GM12878 (cell line): ENCODE measurements around the gene SP2.
A peak's percentile ranks its signal among the peaks of the same experiment; 100 is the strongest.

Experiments
- ATF7 ChIP-seq: fragments of 450-650 bp; IDR thresholded peaks from 2 replicates; pipeline ENCODE4 v1.6.1; 2016; ENCODE audit warnings: low read depth, mild to moderate bottlenecking
- CEBPB ChIP-seq, 2 experiments: fragments of 150-350 bp in 1 of 2; IDR thresholded peaks; 2 replicates each; pipeline ENCODE4 v1.6.1; 2012 to 2014; ENCODE audit warnings: low read depth in 2 of 2, low read length in 2 of 2, borderline replicate concordance in 1 of 2, inconsistent platforms in 1 of 2
- GABPA ChIP-seq: IDR thresholded peaks from 2 replicates; pipeline ENCODE4 v1.6.1; 2014; ENCODE audit warnings: antibody characterized with exemption, low read depth, mild to moderate bottlenecking, inconsistent platforms
- HDAC6 ChIP-seq: fragments of 200-600 bp; sonication (generic); IDR thresholded peaks from one replicate; pipeline ENCODE4 v1.8.0; 2017; ENCODE audit warnings: antibody characterized with exemption; ENCODE audit not compliant: unreplicated experiment
- JUND ChIP-seq: IDR thresholded peaks from 2 replicates; pipeline ENCODE4 v1.6.1; 2012; ENCODE audit warnings: low read depth, mild to moderate bottlenecking, low read length, improper control_type of control experiment, moderate library complexity
- KDM1A ChIP-seq: fragments of 200-600 bp; sonication (generic); IDR thresholded peaks from 2 replicates; pipeline ENCODE4 v1.6.1; 2016; ENCODE audit warnings: borderline replicate concordance
- KLF5 ChIP-seq: fragments of 450-650 bp; IDR thresholded peaks from 2 replicates; pipeline ENCODE4 v1.6.1; 2014; ENCODE audit warnings: mild to moderate bottlenecking; ENCODE audit not compliant: partially characterized antibody
- NRF1 ChIP-seq: conservative IDR thresholded peaks from 2 replicates; pipeline ENCODE4 v1.6.1; 2011; ENCODE audit warnings: mild to moderate bottlenecking, low read depth, low read length, improper control_type of control experiment
- POLR2A ChIP-seq: IDR thresholded peaks from 2 replicates; pipeline ENCODE4 v1.6.1; 2011; ENCODE audit warnings: low read depth, mild to moderate bottlenecking, low read length
- POLR2AphosphoS5 ChIP-seq: IDR thresholded peaks from 2 replicates; pipeline ENCODE4 v1.6.1; 2011; ENCODE audit warnings: mild to moderate bottlenecking, low read length, inconsistent platforms
- RAD21 ChIP-seq: IDR thresholded peaks from 2 replicates; pipeline ENCODE4 v1.6.1; 2011; ENCODE audit warnings: mild to moderate bottlenecking, low read depth, low read length, moderate library complexity; ENCODE audit not compliant: insufficient read depth
- TF ChIP-seq, protein P1 (sequence below): fragments of 450-650 bp; IDR thresholded peaks from 2 replicates; pipeline ENCODE4 v1.6.1; 2017; ENCODE audit warnings: mild to moderate bottlenecking
- TF ChIP-seq, protein P2 (sequence below): IDR thresholded peaks from 2 replicates; pipeline ENCODE4 v1.6.1; 2011; ENCODE audit warnings: low read depth, low read length, improper control_type of control experiment, borderline replicate concordance
- TF ChIP-seq, protein P3 (sequence below), 3 experiments: IDR thresholded peaks in 2 of 3; conservative IDR thresholded peaks in 1 of 3; 2 replicates each; pipeline ENCODE4 v1.5.1; 2011; ENCODE audit warnings: low read depth in 3 of 3, low read length in 3 of 3, mild to moderate bottlenecking in 3 of 3, control low read depth in 2 of 3, moderate library complexity in 2 of 3, inconsistent platforms in 1 of 3, mixed read lengths in 1 of 3; ENCODE audit not compliant: control insufficient read depth in 2 of 3, insufficient read depth in 1 of 3; ENCODE audit errors: extremely low read depth in 1 of 3

DNA sequence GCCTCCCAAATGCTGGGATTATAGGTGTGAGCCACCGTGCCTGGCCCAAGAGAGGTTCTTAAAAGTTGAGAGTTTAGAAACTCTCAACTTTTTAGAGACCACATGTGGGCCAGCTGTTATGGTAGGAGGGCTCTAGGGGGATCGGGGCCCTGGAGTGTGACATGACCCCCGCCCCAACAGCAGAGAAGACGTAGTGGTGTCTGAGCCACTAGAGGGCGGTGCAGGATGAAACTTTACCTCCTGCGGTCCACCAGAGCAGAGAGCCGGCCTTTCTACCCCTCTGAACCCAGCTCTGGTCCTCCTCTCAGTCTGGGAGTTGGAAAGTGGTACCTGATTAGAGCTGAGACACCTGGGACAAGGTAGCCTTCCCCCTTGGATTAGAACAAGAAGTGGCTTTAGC is 82.3 kb downstream of the SP2 start:
- no peak for TF ChIP-seq NRF1
- TF ChIP-seq, protein P1, sequence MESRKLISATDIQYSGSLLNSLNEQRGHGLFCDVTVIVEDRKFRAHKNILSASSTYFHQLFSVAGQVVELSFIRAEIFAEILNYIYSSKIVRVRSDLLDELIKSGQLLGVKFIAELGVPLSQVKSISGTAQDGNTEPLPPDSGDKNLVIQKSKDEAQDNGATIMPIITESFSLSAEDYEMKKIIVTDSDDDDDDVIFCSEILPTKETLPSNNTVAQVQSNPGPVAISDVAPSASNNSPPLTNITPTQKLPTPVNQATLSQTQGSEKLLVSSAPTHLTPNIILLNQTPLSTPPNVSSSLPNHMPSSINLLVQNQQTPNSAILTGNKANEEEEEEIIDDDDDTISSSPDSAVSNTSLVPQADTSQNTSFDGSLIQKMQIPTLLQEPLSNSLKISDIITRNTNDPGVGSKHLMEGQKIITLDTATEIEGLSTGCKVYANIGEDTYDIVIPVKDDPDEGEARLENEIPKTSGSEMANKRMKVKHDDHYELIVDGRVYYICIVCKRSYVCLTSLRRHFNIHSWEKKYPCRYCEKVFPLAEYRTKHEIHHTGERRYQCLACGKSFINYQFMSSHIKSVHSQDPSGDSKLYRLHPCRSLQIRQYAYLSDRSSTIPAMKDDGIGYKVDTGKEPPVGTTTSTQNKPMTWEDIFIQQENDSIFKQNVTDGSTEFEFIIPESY: no peak
- TF ChIP-seq JUND: no peak
- TF ChIP-seq, protein P2, sequence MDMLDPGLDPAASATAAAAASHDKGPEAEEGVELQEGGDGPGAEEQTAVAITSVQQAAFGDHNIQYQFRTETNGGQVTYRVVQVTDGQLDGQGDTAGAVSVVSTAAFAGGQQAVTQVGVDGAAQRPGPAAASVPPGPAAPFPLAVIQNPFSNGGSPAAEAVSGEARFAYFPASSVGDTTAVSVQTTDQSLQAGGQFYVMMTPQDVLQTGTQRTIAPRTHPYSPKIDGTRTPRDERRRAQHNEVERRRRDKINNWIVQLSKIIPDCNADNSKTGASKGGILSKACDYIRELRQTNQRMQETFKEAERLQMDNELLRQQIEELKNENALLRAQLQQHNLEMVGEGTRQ: no peak
- TF ChIP-seq HDAC6: no peak
- no peak for TF ChIP-seq KLF5
- no peak for TF ChIP-seq CEBPB (IDR thresholded peaks at IDR 0.05; ENCODE audit: borderline replicate concordance in 1 of 2, low read depth in 2 of 2, low read length in 2 of 2)
- TF ChIP-seq, protein P3, sequence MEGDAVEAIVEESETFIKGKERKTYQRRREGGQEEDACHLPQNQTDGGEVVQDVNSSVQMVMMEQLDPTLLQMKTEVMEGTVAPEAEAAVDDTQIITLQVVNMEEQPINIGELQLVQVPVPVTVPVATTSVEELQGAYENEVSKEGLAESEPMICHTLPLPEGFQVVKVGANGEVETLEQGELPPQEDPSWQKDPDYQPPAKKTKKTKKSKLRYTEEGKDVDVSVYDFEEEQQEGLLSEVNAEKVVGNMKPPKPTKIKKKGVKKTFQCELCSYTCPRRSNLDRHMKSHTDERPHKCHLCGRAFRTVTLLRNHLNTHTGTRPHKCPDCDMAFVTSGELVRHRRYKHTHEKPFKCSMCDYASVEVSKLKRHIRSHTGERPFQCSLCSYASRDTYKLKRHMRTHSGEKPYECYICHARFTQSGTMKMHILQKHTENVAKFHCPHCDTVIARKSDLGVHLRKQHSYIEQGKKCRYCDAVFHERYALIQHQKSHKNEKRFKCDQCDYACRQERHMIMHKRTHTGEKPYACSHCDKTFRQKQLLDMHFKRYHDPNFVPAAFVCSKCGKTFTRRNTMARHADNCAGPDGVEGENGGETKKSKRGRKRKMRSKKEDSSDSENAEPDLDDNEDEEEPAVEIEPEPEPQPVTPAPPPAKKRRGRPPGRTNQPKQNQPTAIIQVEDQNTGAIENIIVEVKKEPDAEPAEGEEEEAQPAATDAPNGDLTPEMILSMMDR (IDR thresholded peaks at IDR 0.05 in 2 of 3, conservative IDR thresholded peaks at IDR 0.05 in 1 of 3; ENCODE audit: control insufficient read depth in 2 of 3, extremely low read depth in 1 of 3, insufficient read depth in 1 of 3, low read depth in 3 of 3, low read length in 3 of 3): peak; percentile 73 to 86 (median 77)
- no peak for TF ChIP-seq POLR2AphosphoS5
- no peak for TF ChIP-seq KDM1A
- no peak for TF ChIP-seq ATF7
- peak; percentile 86 for TF ChIP-seq RAD21
- no peak for TF ChIP-seq POLR2A
- no peak for TF ChIP-seq GABPA
